C1 segment of cervical spinal cord (tissue), 14 donors: Measurements from ENCODE around the gene MYO1A.
"Not testable (repeated sequence)": the region's sequence is repeated elsewhere in the genome, so short reads cannot be mapped to it uniquely, and the experiment has no call there.

Experiments
- DNase-seq, 14 donors: peaks; one replicate each; lab custom pipeline; 2025; lab: John Stamatoyannopoulos, UW

The MYO1A gene

DNA sequence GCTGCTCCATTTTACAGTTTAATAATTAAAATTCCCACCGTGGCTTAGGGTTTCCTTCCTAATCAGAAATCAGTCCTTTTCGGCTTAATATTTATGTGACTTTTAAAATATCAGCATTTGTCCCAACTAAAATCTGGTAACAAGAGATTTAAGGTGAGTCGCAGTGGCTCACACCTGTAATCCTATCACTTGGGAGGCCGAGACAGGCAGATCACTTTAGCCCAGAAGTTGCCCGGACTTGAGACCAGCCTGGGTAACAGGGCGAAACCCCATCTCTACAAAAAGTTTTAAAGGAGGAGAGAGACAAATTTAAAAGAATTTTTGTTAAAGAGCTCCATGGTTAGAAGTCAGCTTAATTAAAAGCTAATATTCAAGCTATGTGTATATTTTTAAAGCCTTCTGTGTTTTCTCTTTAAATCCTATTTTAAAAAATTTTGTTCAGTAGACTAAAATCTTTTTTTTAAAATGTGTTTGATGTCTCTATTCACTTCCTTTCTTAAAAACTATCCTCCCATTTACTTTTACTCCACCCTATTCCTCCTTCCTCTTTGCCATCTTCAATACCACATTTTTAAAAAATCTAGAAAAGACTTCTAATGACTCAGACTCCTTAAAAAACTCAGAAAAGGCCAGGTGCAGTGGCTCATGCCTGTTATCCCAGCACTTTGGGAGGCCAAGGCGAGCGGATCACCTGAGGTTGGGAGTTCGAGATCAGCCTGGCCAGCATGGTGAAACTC lies 29.8 kb downstream of the MYO1A start:
- DNase-seq, result no peak

DNA sequence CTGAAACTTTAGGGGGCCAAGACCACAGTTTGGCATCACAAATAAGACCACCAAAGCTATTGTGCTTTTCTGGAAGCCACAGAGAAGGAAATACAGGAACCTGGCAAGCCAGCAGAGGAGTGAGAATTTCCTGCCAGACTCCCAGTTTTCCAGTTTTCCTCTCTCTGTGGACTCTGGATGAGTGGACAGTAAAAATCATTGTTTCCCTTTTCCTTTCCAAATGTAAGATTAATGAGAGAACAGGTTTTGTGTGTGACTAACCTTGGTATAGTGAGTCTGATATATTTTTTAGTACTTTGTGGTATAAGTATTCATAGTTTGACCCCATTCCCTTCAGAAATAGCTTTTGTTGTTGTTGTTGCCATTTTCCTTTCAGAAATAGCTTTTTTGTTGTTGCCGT lies 31.0 kb downstream of the MYO1A start:
- DNase-seq, result no peak

DNA sequence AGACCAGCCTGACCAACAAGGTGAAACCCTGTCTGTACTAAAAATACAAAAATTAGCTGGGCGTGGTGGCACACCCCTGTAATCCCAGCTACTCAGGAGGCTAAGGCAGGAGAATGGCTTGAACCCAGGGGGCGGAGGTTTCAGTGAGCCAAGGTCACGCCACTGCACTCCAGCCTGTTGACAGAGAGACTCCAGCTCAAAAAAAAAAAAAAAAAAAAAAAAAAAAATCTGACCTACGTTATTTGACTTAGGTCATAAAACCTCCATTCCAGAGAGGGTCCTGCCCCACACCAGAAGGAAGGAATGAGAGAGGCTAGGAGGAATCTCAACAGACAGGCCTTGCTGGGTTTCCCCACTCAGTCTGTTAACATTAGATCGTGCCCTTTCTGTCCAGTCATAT lies 31.6 kb downstream of the MYO1A start:
- DNase-seq, result not testable (repeated sequence)

DNA sequence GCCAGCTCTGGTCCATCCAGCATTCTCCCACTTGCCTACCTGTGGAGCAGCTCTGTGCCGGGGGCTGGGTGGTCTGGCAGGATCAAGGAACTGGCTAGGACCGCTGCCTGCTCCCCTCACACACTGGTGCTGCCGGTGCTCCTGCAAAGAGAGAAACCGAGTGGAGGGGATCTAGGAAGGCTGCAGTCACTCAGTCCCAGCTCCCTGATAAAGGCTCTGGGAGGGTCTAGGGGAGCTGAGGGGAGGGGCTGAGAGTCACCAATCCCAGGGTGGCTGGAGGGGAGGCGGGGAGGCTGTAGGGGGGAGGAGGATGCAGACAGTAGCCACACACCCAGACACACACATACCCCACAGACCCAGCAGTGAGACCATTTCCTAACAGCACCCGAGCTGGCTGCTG lies 33.6 kb downstream of the MYO1A start, which contains the start of gene TAC3:
TAC3 (minus strand) TSS at position 182 of the 400 bp plus-strand sequence. CDS start 732 bp downstream, outside the sequence.
- DNase-seq, result no peak

GRCh38 chr12:57012600-57013465 lies 37.1 kb downstream of the MYO1A start:
- DNase-seq, result no peak

- DNase-seq, result no peak
Observed at GRCh38 chr12:57011438-57012424, 38.2 kb downstream of the MYO1A start.

DNA sequence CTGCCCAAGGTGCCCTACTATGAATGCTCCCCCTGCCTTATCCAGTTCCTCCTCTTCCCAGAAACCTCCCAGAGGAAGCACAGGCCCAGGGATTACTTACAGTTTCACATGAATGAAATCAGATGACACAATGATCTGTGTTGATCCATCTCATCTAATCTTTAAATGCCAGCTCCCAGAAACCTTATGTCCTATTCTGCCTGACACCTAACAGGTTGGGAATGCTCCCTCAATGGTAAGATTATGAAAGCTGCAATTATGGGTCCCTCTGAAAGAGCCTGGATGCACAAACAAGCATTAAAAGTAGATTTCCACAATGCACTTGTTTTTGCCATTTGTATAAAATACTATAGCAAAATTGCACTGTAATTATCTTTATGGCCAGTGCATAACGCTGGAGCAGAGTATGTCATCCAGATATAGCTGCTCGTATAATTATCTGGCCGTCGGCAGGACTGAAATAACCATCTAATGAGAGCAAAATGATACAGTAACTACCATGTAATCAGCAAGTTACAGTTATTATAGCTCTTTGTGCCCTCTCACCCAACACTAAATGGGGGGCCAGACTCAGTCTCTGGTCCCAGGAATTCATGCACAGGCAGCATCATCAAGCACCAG lies 39.2 kb downstream of the MYO1A start:
- DNase-seq, result no peak

- DNase-seq, result no peak
Observed at GRCh38 chr12:57009949-57010626, 39.8 kb downstream of the MYO1A start.

GRCh38 chr12:57008178-57008577 lies 41.8 kb downstream of the MYO1A start:
- DNase-seq, result no peak

DNA sequence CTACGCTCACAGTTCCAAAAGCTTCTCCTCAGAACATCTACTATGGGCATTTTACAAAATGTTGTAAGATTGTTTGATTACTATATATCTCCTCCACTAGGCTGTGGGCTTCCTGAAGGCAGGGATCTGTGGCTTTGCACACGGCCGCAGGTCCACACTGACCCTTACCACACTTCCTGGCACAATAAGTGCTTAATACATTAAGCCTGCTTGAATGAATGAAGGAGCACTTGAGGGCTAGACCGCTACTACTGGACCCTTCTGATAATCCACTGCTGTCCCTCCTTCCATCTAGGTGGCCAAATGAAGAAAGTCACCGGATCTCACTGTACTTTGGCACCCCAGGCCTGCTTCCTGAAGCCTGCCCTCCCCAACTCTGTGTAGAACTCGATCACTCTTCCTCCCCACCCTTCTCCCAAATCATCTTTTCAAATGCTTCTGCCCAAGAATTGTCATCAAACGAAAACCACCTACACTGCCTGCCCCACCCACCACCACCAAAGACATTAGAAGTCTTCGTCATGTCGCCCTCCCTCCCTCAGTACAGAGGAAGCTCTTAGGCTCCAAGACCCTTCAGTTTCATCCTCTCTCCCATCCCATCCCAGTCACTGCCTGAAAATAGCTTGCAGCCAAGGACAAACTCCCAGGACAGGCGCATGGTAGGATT lies 43.0 kb downstream of the MYO1A start:
- DNase-seq, result no peak

DNA sequence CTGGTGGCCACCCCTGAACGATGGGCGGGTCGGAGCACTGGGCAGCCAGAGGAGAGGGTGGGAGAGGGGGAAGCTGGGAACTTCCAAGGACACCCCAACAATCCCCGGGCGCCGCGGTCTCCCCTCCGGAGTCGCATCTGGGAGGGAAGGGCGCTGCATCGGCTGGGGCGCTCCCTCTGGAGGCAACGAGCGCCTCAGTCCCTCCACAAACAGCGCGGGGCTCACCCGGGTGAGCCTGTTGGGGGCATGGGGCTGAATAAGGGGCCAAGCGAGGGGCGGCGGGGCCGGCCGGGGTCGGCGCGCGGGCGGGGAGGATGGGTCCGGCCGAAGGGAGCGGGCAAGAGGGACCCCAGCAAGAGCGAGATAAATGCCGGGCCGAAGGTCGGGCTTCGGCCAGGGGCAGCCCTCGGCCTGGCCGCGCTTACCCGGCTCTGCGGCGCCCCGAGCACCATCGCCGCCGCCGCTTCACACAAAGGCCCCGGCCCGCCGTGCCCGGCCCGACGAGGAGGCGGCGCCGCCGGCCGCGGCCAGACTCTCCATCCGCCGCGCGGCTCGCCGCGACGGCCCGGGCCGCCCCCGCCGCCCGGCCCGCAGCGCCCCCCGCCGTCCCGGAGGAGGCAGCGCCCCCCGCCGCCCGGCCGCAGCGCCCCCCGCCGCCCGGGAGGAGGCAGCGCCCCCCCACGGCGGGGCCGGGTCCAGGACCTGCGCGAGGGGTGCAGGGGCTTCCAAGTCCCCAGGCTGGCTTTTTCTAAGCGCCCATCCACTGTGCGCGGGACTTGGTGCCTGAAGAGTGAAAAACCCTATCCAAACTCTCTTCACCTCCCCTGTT lies 43.7 kb downstream of the MYO1A start, which contains the start of gene ZBTB39:
ZBTB39 (minus strand) TSS at position 567 of the 829 bp plus-strand sequence. CDS start 1,629 bp downstream, outside the sequence.
- DNase-seq, result peak in 12 of 14 donors; percentile 19 to 82 (median 40)

GRCh38 chr12:57004651-57005050 lies 45.3 kb downstream of the MYO1A start:
- DNase-seq, result no peak

DNA sequence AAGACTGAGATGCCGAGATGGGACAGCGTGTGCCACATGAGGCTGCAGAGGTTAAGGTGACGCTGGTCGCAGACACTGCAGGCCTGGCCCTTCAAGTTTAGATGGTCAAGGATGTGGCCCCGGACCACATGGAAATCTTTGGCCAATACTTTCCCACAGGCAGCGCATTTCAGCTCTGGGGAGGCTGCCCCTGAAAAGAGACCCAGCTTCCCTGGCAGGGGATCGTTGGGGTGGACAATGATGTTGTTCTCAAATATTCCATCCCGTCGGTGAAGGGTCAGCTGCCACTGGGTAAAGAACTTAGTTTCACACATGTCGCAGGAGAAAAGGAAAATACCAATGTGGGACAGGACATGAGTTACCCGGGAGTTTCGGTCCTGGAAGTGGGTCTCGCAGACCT lies 46.5 kb downstream of the MYO1A start:
- DNase-seq, result no peak

DNA sequence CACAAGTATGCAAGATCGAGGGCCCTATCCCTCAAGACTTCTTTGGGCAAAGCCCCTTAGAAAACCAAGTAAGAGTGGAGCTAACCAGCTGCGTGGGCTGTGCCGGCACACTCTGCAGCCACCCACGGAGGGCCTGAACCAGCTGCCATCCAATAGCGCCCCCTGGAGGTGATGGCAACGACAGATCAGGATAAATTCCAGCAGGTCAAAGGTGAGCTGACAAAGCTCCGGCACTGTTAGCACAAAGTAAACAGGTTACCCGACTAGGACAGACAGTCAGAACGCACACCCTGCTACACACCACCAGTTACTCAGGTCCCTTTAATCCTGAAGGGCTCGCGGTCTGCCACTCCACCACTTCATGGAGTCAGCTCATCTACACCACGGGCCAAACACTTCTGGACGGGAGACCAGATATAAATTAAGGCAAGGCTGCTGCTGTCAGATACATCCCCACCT lies 48.5 kb downstream of the MYO1A start:
- peak in 4 of 14 donors; percentile 14 to 33 (median 22) for DNase-seq

GRCh38 chr12:57000393-57000792 lies 49.5 kb downstream of the MYO1A start:
- DNase-seq, result no peak

DNA sequence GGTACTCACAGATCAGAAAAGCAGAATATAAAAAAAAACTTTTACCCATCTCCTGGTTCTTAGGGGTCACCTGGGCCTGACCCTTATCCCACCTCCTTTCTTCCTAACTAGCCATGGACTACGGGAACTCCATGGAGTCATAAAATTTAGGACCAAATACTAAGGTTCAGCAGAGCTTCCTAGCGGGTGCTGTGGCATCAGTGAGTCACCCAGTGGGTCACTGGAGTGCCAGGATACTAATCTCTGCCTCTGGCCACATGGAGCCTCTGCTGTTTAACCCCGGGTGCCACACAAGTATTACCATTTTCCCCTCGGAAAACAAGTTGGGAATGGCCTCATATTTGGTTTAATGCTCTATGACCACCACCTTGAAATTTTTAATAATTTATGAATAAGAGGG lies 50.5 kb downstream of the MYO1A start:
- no peak for DNase-seq

DNA sequence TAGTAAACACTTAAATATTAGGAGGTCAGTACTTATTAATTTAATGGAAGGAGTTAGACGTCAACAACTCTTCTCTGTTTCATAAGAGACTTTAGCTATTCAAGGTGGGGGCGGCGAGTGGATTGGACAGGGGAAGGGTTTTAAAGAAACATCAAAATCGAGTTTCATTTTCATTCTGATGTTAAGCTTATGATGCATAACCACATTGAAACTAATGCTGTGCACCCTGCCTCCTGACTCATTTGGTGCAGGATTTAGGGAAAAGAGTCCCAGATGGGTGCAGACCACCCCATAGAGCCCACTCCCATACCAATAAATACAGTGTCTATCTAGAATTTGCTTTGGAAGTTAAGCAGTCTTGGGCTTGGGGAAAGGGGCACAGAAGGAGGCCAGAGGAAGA lies 50.9 kb downstream of the MYO1A start:
- DNase-seq, result no peak

GRCh38 chr12:56998316-56998715 lies 51.6 kb downstream of the MYO1A start:
- DNase-seq, result no peak
